ENCODE results near the gene STK10.

- TF ChIP-seq CTCF (IDR thresholded peaks at IDR 0.05) (no peak), POLR2A (IDR thresholded peaks at IDR 0.05) (no peak)
Observed at GRCh38 chr5:172093965-172094364, 94.1 kb downstream of the STK10 start.
